HUES64 (cell line): ENCODE measurements around the gene DENND5B. TPM values are rescaled to one million over a fixed set of nuclear protein-coding genes. Genes with fewer than 3 reads are reported as not detected.

Source experiments
- H3K27ac ChIP-seq: 2 replicates; pipeline ENCODE4 v1.7.0; 2013; ENCODE audit warnings: low read depth, low read length, inconsistent platforms
- H3K27me3 ChIP-seq: 2 replicates; pipeline ENCODE4 v1.6.1; 2013; ENCODE audit warnings: mild to moderate bottlenecking, low read length; ENCODE audit not compliant: insufficient read depth
- H3K36me3 ChIP-seq: 2 replicates; pipeline ENCODE4 v1.6.1; 2013; ENCODE audit warnings: mild to moderate bottlenecking, low read length; ENCODE audit not compliant: insufficient read depth
- H3K4me1 ChIP-seq: 2 replicates; pipeline ENCODE4 v1.6.1; 2013; ENCODE audit warnings: mild to moderate bottlenecking, low read length, moderate library complexity; ENCODE audit not compliant: insufficient read depth
- H3K4me3 ChIP-seq: 2 replicates; pipeline ENCODE4 v1.5.1; 2013; ENCODE audit warnings: mild to moderate bottlenecking, low read length, moderate library complexity
- H3K9ac ChIP-seq: 2 replicates; pipeline ENCODE4 v1.6.1; 2013; ENCODE audit warnings: mild to moderate bottlenecking, low read depth, low read length
- H3K9me3 ChIP-seq: 2 replicates; pipeline ENCODE4 v1.6.1; 2013; ENCODE audit warnings: low read depth, low read length; ENCODE audit not compliant: insufficient read depth
- WGBS: fragments of 150-250, 120-280 bp; methylation state at CpG from one replicate; pipeline ENCODE4 v1.1.7; 2013; ENCODE audit warnings: missing lambda C conversion rate; 5-methylcytosine and 5-hydroxymethylcytosine counted together
- polyA plus RNA-seq, 2 experiments: library from polyadenylated mRNA; stranded (reverse); fragments of 50-300 nt; gene quantifications; one replicate each; pipeline ENCODE4 v1.2.3, GENCODE V29; 2013

The DENND5B gene
- 10.6 TPM for polyA plus RNA-seq (2013, experiment 1 of 2)
- 13.1 TPM for polyA plus RNA-seq (2013, experiment 2 of 2)

DNA sequence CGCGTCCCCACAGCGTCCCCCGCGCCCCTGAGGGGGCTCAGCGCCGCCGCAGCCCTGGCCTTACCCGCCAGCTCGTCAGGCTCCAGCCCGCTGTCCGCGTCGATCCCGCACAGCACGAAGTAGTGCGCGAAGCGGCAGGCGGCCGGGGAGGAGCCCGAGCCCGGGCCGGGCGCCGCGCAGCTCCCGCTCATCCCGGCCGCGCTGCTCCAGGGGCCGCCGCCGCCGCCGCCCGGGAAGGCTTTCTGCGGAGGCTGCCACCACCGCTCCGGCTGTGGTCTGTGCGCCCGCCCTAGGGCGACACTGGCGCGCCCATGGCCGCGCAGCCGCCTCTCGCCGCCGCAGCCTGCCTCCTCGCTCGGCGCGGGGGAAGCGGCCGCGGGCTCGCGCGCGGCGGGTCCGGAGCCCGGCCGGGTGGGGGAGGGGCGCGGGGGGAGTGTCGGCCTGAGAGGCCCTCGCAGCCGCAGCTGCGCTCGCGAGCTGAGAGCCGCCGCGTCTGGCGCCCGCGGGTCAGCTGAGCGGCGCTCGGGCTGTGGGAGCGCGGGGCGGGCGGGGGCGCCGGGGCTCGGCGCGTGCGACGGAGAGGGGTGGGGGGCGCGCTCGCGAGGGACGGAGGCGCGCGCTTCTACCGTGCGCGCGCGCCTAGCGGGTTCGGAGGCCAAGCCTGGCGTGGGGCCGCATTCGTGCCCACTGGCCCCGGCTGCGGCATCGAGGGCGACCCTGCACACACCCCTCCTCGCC lies at the start of gene DENND5B:
Gene DENND5B, minus strand, starts transcription at position 495 of the 738 bp plus-strand sequence. Its CDS starts 304 bp downstream, at position 191.
- Histone ChIP-seq H3K27me3 (peaks cover 12% of the 10 kb centered on the region; the same call in 1 of the 2 replicates), H3K4me1 (peaks cover 7% of the 10 kb centered on the region; the same call in 1 of the 2 replicates), H3K9ac (peak within 1 kb of the TSS; percentile 78), H3K9me3 (no peaks in the 10 kb centered on the region), H3K36me3 (no peaks in the 10 kb centered on the region), H3K4me3 (peak within 1 kb of the TSS; percentile 91), H3K27ac (peak within 1 kb of the TSS; percentile 69; the same call in 1 of the 2 replicates)
- under 1% methylated on average over 117 of the region's 117 CpGs for WGBS

DNA sequence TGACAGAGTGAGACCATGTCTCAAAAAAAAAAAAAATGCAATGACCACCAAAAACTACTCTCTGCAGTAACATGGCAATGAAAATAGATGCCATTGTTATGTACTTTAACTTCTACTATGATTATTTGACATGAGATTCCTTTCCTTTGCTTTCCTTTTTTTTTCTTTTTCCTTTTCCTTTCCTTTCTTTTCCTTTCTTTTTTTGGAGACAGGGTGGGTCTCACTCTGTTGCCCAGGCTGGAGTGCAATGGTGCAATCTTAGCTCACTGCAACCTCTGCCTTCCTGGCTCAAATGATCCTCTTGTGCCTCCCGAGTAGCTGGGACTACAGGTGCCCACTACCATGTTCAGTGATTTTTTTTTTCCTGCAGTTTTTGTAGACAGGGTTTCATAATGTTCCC lies 43.7 kb upstream of the DENND5B start:
- no peaks in the 10 kb centered on the region for H3K36me3 ChIP-seq
- H3K9me3 ChIP-seq: no peaks in the 10 kb centered on the region
- H3K27me3 ChIP-seq: no peaks in the 10 kb centered on the region
- H3K4me3 ChIP-seq: no peak overlapping the region
- no peaks in the 10 kb centered on the region for H3K4me1 ChIP-seq
- WGBS: 96% methylated on average over 1 of the region's 1 CpG
- no peak overlapping the region for H3K9ac ChIP-seq
- H3K27ac ChIP-seq: no peak overlapping the region

DNA sequence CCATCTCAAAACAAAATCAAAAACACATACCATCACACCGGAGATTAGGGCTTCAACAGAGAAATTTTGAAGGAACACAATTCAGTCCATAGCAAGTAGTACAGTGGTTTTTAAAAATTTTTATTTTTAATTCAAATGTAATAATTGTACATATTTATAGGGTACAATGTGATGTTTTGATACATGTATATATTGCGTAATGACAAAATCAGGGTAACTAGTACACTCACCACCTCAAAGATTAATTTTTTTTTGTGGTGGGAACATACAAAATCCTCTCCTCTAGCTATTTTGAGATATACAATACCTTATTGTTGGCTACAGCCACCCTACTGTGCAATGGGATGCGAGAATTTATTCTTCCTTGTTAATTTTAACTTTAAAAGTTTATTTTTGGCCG lies 42.5 kb upstream of the DENND5B start:
- no peaks in the 10 kb centered on the region for H3K4me1 ChIP-seq
- no peaks in the 10 kb centered on the region for H3K9me3 ChIP-seq
- H3K9ac ChIP-seq: no peak overlapping the region
- H3K36me3 ChIP-seq: no peaks in the 10 kb centered on the region
- H3K27ac ChIP-seq: no peak overlapping the region
- no peaks in the 10 kb centered on the region for H3K27me3 ChIP-seq
- 100% methylated on average over 2 of the region's 4 CpGs for WGBS
- H3K4me3 ChIP-seq: no peak overlapping the region

DNA sequence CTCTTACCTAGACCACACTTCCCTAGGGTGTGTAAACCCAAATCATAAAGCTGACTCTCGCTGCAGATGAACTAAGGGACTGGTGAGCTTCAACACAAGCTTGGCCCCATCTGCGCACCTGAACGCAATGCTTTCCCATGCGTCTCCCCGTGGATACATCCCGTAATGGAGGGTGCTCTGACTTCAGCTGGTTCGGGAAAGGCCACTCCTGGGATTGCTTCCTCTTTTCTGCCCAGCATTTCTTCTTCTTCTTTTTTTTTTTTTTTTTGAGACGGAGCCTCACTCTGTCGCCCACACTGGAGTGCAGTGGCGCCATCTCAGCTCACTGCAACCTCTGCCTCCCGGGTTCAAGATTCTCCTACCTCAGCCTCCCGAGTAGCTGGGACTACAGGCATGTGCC lies 40.9 kb upstream of the DENND5B start:
- WGBS: 93% methylated on average over 12 of the region's 12 CpGs
- H3K36me3 ChIP-seq: no peaks in the 10 kb centered on the region
- H3K27ac ChIP-seq: no peak overlapping the region
- no peak overlapping the region for H3K9ac ChIP-seq
- H3K4me1 ChIP-seq: no peaks in the 10 kb centered on the region
- H3K9me3 ChIP-seq: no peaks in the 10 kb centered on the region
- no peak overlapping the region for H3K4me3 ChIP-seq
- H3K27me3 ChIP-seq: no peaks in the 10 kb centered on the region

DNA sequence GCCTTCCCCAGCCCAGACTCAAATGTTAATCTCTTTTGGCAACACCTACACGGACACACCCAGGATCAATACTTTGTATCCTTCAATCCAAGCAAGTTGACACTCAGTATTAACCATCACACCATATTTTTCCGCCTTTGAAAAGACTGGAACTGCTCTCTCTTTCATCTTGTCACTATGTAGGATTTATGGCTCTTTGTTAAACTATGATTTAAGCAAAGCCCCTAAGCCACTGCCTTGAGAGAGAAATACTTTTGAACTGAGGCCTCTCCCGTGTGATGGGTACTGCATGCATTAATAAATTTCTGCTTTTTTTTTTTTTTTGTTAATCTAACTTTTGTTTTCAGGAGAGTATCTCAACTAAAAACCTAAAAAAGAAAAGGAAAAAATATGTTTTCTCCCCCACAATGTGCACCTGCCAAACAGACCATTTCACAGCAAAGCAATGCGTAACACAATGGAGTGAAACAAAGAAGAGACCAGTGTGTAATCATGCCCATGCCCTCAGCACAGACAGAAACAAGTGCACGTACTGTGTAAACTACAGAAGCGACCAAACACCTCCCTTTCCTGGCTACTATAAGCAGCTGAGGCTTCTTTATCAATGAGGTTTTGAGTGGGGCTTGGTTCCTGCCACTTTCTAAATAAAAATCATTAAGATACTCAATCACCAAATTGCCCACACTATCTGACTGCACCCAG lies 40.2 kb upstream of the DENND5B start:
- no peak overlapping the region for H3K4me3 ChIP-seq
- H3K27me3 ChIP-seq: no peaks in the 10 kb centered on the region
- H3K9me3 ChIP-seq: no peaks in the 10 kb centered on the region
- H3K36me3 ChIP-seq: no peaks in the 10 kb centered on the region
- H3K4me1 ChIP-seq: no peaks in the 10 kb centered on the region
- H3K9ac ChIP-seq: no peak overlapping the region
- no peak overlapping the region for H3K27ac ChIP-seq
- 94% methylated on average over 6 of the region's 6 CpGs for WGBS

DNA sequence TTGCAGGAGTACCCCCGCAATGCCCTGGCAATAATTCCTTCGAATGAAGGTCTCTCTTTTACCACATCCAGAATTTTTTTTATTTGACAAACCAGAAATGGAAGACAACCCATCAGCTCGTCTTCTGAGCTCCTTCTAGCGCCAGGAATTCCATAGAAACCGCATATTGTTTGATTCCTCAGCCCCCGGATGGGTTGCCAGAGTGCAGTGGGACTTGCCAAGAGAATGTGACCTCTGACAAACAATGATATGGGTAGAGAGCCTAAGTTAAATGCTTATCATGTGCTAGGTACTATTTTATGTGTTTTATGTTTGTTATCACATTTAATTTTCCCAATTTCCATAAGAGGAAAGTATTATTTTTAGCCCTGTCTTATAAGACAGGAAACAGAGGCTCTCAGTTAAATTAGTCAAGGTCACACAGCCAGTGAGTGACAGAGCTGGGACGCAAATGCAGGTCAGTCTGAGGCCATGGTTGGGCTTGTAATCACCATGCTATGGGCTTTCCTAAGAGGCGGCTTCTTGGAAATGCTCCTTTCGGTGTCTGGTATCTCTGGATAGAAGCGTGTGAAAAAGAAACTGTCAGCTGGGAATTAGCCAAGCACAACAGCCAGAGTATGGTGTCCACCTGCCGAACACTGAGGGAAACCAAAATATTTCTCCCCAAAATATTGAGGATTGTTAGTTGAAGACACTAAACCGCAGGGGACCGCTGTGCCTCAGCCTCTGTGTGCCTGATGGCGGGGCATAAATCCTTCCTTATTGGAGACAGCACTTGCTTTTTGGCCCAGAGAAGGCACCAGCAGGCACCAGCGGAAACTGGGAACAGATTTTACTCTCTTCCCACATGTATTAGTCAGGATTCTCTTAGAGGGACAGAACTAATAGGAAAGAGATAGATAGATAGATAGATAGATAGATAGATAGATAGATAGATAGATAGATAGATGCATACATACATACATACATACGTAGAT lies 39.1 kb upstream of the DENND5B start:
- 83% methylated on average over 15 of the region's 16 CpGs for WGBS
- H3K27me3 ChIP-seq: no peaks in the 10 kb centered on the region
- H3K9me3 ChIP-seq: no peaks in the 10 kb centered on the region
- no peak overlapping the region for H3K4me3 ChIP-seq
- H3K9ac ChIP-seq: no peak overlapping the region
- H3K27ac ChIP-seq: no peak overlapping the region
- H3K4me1 ChIP-seq: no peaks in the 10 kb centered on the region
- H3K36me3 ChIP-seq: no peaks in the 10 kb centered on the region

DNA sequence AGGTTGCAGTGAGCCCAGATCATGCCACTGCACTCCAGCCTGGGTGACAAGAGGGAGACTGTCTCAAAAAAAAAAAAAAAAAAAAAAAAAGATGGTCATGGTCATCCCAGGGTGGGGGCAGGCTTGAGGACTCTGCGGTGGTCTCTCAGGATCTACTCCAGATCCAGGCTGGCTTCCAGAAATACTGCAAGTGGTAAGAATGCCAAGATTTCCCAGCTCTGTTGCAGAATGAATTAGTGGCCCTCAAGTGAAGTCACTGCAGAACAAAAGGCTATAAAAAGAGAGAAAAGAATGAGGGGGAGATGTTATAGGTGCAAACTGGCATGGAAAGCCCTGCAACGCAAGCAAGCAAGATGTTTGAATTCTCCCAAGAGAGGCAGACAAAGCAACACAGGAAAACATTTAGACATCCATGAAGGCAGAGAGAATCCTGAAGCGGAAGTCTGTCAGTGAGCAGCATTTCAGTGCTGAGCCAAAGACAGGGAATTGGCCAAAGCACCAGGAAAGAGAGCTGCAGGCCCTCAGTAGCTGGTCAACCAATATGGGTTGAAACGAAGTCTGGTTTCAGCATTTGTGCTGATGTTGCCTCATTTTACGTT lies 36.6 kb upstream of the DENND5B start:
- no peak overlapping the region for H3K4me3 ChIP-seq
- H3K27ac ChIP-seq: no peak overlapping the region
- H3K4me1 ChIP-seq: no peaks in the 10 kb centered on the region
- WGBS: 94% methylated on average over 5 of the region's 5 CpGs
- no peak overlapping the region for H3K9ac ChIP-seq
- H3K27me3 ChIP-seq: no peaks in the 10 kb centered on the region
- H3K36me3 ChIP-seq: no peaks in the 10 kb centered on the region
- H3K9me3 ChIP-seq: no peaks in the 10 kb centered on the region

DNA sequence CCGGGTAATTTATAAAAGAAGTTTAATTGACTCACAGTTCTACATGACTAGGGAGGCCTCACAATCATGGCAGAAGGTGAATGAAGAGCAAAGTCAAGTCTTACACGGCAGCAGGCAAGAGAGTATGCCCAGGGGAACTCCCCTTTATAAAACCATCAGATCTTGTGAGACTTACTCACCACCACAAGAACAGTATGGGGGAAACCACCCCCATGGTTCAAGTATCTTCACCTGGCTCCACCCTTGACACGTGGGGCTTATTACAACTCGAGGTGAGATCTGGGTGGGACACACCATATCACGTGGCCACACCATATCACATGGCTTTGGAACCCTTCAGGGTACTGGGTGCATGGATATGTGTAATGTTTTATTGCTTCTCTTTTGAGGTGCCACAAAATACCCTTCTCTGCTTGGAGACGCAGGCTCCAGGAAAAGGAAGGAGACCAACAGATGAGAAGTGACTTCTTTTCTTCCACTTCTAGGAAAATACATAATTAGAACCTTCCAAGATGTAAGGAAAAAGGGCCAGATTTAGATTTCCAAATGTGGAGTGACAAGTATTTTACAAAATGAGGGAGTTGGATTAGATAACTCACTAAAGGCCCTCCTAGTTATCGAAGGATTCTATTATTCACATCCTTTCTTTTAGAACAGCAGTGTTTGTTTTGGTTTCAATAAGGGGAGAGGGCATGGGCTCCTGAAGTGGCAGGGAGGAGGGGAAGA lies 35.5 kb upstream of the DENND5B start:
- no peak overlapping the region for H3K4me3 ChIP-seq
- H3K9ac ChIP-seq: no peak overlapping the region
- WGBS: 81% methylated on average over 6 of the region's 7 CpGs
- no peaks in the 10 kb centered on the region for H3K4me1 ChIP-seq
- no peaks in the 10 kb centered on the region for H3K27me3 ChIP-seq
- H3K27ac ChIP-seq: no peak overlapping the region
- H3K9me3 ChIP-seq: no peaks in the 10 kb centered on the region
- no peaks in the 10 kb centered on the region for H3K36me3 ChIP-seq

DNA sequence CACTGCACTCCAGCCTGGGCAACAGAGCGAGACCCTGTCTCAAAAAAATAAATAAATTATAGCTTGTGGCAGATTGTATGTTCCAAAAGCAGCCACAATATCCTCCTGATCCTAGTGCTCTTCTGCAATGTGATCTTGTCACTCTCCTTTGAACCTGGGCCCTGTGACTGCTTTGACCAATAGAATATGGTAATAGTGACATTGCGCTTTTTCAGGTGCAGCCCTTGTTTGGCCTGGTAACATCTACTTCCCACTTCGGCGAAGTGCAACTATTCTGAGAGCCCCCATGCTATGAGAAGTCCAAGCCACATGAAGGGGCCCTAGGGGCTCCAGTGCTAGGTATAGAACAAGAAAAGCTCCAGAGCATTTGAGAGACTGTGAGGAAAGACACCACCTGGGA lies 31.1 kb upstream of the DENND5B start:
- H3K9me3 ChIP-seq: no peaks in the 10 kb centered on the region
- 95% methylated on average over 3 of the region's 4 CpGs for WGBS
- no peaks in the 10 kb centered on the region for H3K27me3 ChIP-seq
- no peak overlapping the region for H3K4me3 ChIP-seq
- no peak overlapping the region for H3K27ac ChIP-seq
- H3K4me1 ChIP-seq: no peaks in the 10 kb centered on the region
- no peaks in the 10 kb centered on the region for H3K36me3 ChIP-seq
- H3K9ac ChIP-seq: no peak overlapping the region

DNA sequence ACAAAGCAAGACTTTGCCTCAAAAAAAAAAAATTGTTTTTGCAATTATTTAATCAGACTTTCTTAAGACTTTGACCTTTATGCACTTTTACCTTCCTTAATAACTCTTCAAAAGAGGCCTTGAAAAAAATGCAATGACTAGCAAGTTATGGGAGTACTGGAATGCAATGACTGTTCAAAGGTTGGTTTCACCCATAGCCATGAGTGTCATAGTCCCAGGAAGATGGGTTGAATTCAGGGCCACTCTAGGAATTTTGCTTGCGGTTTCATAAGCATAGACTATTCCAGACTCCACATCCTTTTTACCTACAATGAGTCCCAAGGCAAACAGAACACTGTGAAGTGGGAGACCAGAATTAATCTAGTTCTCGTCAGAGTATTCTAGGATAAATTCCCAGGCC lies 29.4 kb upstream of the DENND5B start:
- Histone ChIP-seq H3K4me3 (no peak overlapping the region), H3K36me3 (no peaks in the 10 kb centered on the region), H3K27me3 (no peaks in the 10 kb centered on the region), H3K4me1 (no peaks in the 10 kb centered on the region), H3K9ac (no peak overlapping the region), H3K9me3 (no peaks in the 10 kb centered on the region), H3K27ac (no peak overlapping the region)
- 70% methylated on average over 2 of the region's 2 CpGs for WGBS
